ENCODE data around the gene PIK3IP1. TPM values are rescaled to one million over a fixed set of nuclear protein-coding genes. Genes with fewer than 3 reads are reported as not detected.
A peak's percentile ranks its signal among the peaks of the same experiment; 100 is the strongest.
"Not testable (repeated sequence)": the region's sequence is repeated elsewhere in the genome, so short reads cannot be mapped to it uniquely, and the experiment has no call there.

PIK3IP1 gene
- total RNA-seq, 4 donors from 2014 or later = 7.0 to 53.0 (median 19.2) TPM

- Histone ChIP-seq H3K9me3 (no peaks in the 10 kb centered on the region), H3K27ac (peak overlapping the region in 3 of 4 donors; percentile 89 to 93 (median 92)), H3K27me3 (no peaks in the 10 kb centered on the region), H3K36me3 (no peaks in the 10 kb centered on the region), H3K4me3 (peak overlapping the region in 3 of 4 donors; percentile 68 to 74 (median 71)), H3K4me1 (peaks cover 12 to 79% (median 20%) of the 10 kb centered on the region in 3 donors)
- intact Hi-C loops (cut with DNase I) = no loop called here
- no peak for DNase-seq
- no peak for TF ChIP-seq POLR2A (IDR thresholded peaks at IDR 0.05)
- TF ChIP-seq CTCF (IDR thresholded peaks at IDR 0.05) = no peak
- 44 to 71% methylated on average over 1 of the region's 1 CpG for WGBS, 2 donors
Measured at GRCh38 chr22:31247726-31248125, 44.6 kb downstream of the PIK3IP1 start.

GRCh38 chr22:31246687-31247086, 45.6 kb downstream of the PIK3IP1 start:
- Histone ChIP-seq H3K9me3 (no peaks in the 10 kb centered on the region), H3K27me3 (no peaks in the 10 kb centered on the region), H3K4me1 (peaks cover 12 to 69% (median 20%) of the 10 kb centered on the region in 3 donors), H3K27ac (no peak overlapping the region), H3K36me3 (no peaks in the 10 kb centered on the region), H3K4me3 (no peak overlapping the region)
- TF ChIP-seq POLR2A (IDR thresholded peaks at IDR 0.05) (no peak), CTCF (IDR thresholded peaks at IDR 0.05) (no peak)
- DNase-seq = no peak
- intact Hi-C loops (cut with DNase I) = no loop called here
- WGBS, 2 donors = 72 to 82% methylated on average over 2 of the region's 2 CpGs

GRCh38 chr22:31245998-31246397, 46.3 kb downstream of the PIK3IP1 start:
- WGBS, 2 donors = 92 to 96% methylated on average over 9 to 12 of the region's 12 CpGs
- H3K27me3 ChIP-seq; DNase-seq; H3K9me3 ChIP-seq; H3K36me3 ChIP-seq; H3K27ac ChIP-seq; H3K4me3 ChIP-seq; intact Hi-C loops (cut with DNase I): not testable (repeated sequence)
- H3K4me1 ChIP-seq = peaks cover 12 to 62% (median 20%) of the 10 kb centered on the region in 3 donors

- H3K27me3 ChIP-seq = no peaks in the 10 kb centered on the region
- WGBS, 2 donors = 80 to 86% methylated on average over 7 of the region's 7 CpGs
- no peak overlapping the region for H3K4me3 ChIP-seq
- peaks cover 0 to 6% (median 0%) of the 10 kb centered on the region in 3 donors for H3K36me3 ChIP-seq
- intact Hi-C loops (cut with DNase I) = no loop called here
- no peaks in the 10 kb centered on the region for H3K9me3 ChIP-seq
- TF ChIP-seq CTCF (IDR thresholded peaks at IDR 0.05) = no peak
- no peak for TF ChIP-seq POLR2A (IDR thresholded peaks at IDR 0.05)
- peaks cover 12 to 52% (median 18%) of the 10 kb centered on the region in 3 donors for H3K4me1 ChIP-seq
- DNase-seq = no peak
- H3K27ac ChIP-seq = no peak overlapping the region
Measured at GRCh38 chr22:31244943-31245451, 47.3 kb downstream of the PIK3IP1 start.

- H3K4me1 ChIP-seq = peaks cover 12 to 45% (median 18%) of the 10 kb centered on the region in 3 donors
Measured at GRCh38 chr22:31244046-31244942, 48.0 kb downstream of the PIK3IP1 start.

More at GRCh38 chr22:31244046-31244942, 48.0 kb downstream of the PIK3IP1 start:
- intact Hi-C loops (cut with DNase I) = no loop called here
- DNase-seq = no peak
- Histone ChIP-seq H3K36me3 (peaks cover 0 to 6% (median 0%) of the 10 kb centered on the region in 3 donors), H3K27me3 (no peaks in the 10 kb centered on the region), H3K27ac (peak overlapping the region; percentile 47 to 78 (median 72)), H3K4me3 (no peak overlapping the region), H3K9me3 (no peaks in the 10 kb centered on the region)
- 64 to 73% methylated on average over 9 of the region's 9 CpGs for WGBS, 2 donors
- TF ChIP-seq CTCF (IDR thresholded peaks at IDR 0.05) = no peak
- TF ChIP-seq POLR2A (IDR thresholded peaks at IDR 0.05) = no peak
